HCT116 (cell line): Measurements from ENCODE around the gene TBC1D13. TPM values are rescaled to one million over a fixed set of nuclear protein-coding genes. Genes with fewer than 3 reads are reported as not detected.

ENCODE experiments used
- ATAC-seq: fragments of 200-7000 bp; cut with Tn5 transposase; 2 replicates; pipeline ENCODE4 v1.9.1; 2020; ENCODE audit warnings: mild to moderate bottlenecking, moderate library complexity
- BruUV-seq: library from RNA; stranded (reverse); fragments of 400-500 nt; replicated peaks from 2 replicates; lab custom pipeline; 2021; lab: Mats Ljungman, UMichigan
- CTCF ChIA-PET: fragments of 300-600 bp; sonication (Branson Sonifier 250); formaldehyde crosslinking; loops from one replicate; lab custom pipeline; 2021; ENCODE audit warnings: antibody characterized with exemption; lab: Charles Lee
- POLR2A ChIA-PET: fragments of 300-600, 350-600 bp; sonication (Branson Sonifier 250); formaldehyde crosslinking; loops from one replicate; lab custom pipeline; 2021; ENCODE audit warnings: antibody characterized with exemption; lab: Charles Lee
- RAD21 ChIA-PET, 2 experiments: fragments of 300-600 bp; sonication (Branson Sonifier 250); formaldehyde crosslinking; loops; one replicate each; lab custom pipeline; 2023; ENCODE audit warnings: low total read pairs in 2 of 2; ENCODE audit not compliant: uncharacterized antibody in 2 of 2, unreplicated experiment in 2 of 2, low non-redundant PET in 1 of 2; lab: Charles Lee
- DNase-seq: peaks from one replicate; pipeline ENCODE4 v3.0.0-alpha.2; 2010; ENCODE audit warnings: low read depth, low spot score
- H2AFZ ChIP-seq: fragments of 200-600 bp; shearing (Covaris generic), sonication (generic); 2 replicates; pipeline ENCODE4 v1.6.1; 2017; ENCODE audit warnings: low read depth, mixed run types, mixed read lengths, antibody characterized with exemption, low read length; ENCODE audit not compliant: poor library complexity, severe bottlenecking
- H3K27ac ChIP-seq: 2 replicates; pipeline ENCODE4 v1.5.1; 2012; ENCODE audit warnings: low read depth, low read length
- H3K27me3 ChIP-seq: fragments of 200-600 bp; sonication (generic); 2 replicates; pipeline ENCODE4 v1.6.1; 2016; ENCODE audit warnings: mixed run types, low read length, mixed read lengths; ENCODE audit not compliant: insufficient read depth
- H3K36me3 ChIP-seq, 2 experiments: fragments of 200-500 bp in 1 of 2; fragments of 200-600 bp in 1 of 2; sonication (Bioruptor generic) in 1 of 2; sonication (generic) in 1 of 2; 2 replicates each; pipeline versions ENCODE4 v1.5.1 to v1.6.1; 2014 to 2016; ENCODE audit warnings: low read length in 2 of 2, inconsistent platforms in 1 of 2, mixed read lengths in 1 of 2, mixed run types in 1 of 2; ENCODE audit not compliant: insufficient read depth in 2 of 2, control insufficient read depth in 1 of 2
- H3K4me1 ChIP-seq, 2 experiments: fragments of 200-600 bp in 1 of 2; sonication (generic) in 1 of 2; 2 replicates each; pipeline versions ENCODE4 v1.5.1 to v1.6.1; 2012 to 2017; ENCODE audit warnings: low read length in 2 of 2, inconsistent platforms in 1 of 2, mild to moderate bottlenecking in 1 of 2, mixed read lengths in 1 of 2, mixed run types in 1 of 2, moderate library complexity in 1 of 2; ENCODE audit not compliant: insufficient read depth in 2 of 2, control insufficient read depth in 1 of 2
- H3K4me2 ChIP-seq: fragments of 200-600 bp; sonication (generic); 2 replicates; pipeline ENCODE4 v1.6.1; 2017; ENCODE audit warnings: mixed run types, low read length, mixed read lengths
- H3K4me3 ChIP-seq, 2 experiments: fragments of 200-600 bp in 1 of 2; sonication (generic) in 1 of 2; replicated peaks in 1 of 2; 2 replicates each; pipeline ENCODE4 v1.5.1; 2011 to 2016; ENCODE audit warnings: low read length in 2 of 2, control low read depth in 1 of 2, low read depth in 1 of 2, mild to moderate bottlenecking in 1 of 2, mixed read lengths in 1 of 2, mixed run types in 1 of 2
- H3K79me2 ChIP-seq: fragments of 200-600 bp; sonication (generic); 2 replicates; pipeline ENCODE4 v1.6.1; 2017; ENCODE audit warnings: mild to moderate bottlenecking, mixed run types, low read length, moderate library complexity, mixed read lengths; ENCODE audit not compliant: insufficient read depth
- H3K9ac ChIP-seq: fragments of 200-600 bp; sonication (generic); 2 replicates; pipeline ENCODE4 v1.6.1; 2016; ENCODE audit warnings: low read length, mixed read lengths
- H3K9me2 ChIP-seq: fragments of 200-600 bp; sonication (generic), shearing (Covaris generic); 2 replicates; pipeline ENCODE4 v1.6.1; 2017; ENCODE audit warnings: mixed run types, mild to moderate bottlenecking, moderate library complexity; ENCODE audit not compliant: insufficient read depth
- H3K9me3 ChIP-seq, 2 experiments: fragments of 200-500 bp in 1 of 2; fragments of 200-600 bp in 1 of 2; sonication (Bioruptor generic) in 1 of 2; sonication (generic) in 1 of 2; 2 replicates each; pipeline ENCODE4 v1.6.1; 2014 to 2017; ENCODE audit warnings: low read length in 2 of 2, mixed read lengths in 2 of 2, inconsistent platforms in 1 of 2, low read depth in 1 of 2, mild to moderate bottlenecking in 1 of 2, mixed run types in 1 of 2, moderate library complexity in 1 of 2; ENCODE audit not compliant: control insufficient read depth in 1 of 2, insufficient read depth in 1 of 2
- H4K20me1 ChIP-seq: fragments of 200-600 bp; sonication (generic), shearing (Covaris generic); 2 replicates; pipeline ENCODE4 v1.6.1; 2017; ENCODE audit warnings: mixed run types, mild to moderate bottlenecking, moderate library complexity; ENCODE audit not compliant: insufficient read depth
- CEBPB ChIP-seq: IDR thresholded peaks from 2 replicates; pipeline ENCODE4 v1.6.1; 2012; ENCODE audit warnings: low read depth
- EGR1 ChIP-seq: IDR thresholded peaks from 2 replicates; pipeline ENCODE4 v1.6.1; 2012; ENCODE audit warnings: low read depth
- EZH2 ChIP-seq: fragments of 200-600 bp; sonication (generic); IDR thresholded peaks from 2 replicates; pipeline ENCODE4 v1.6.1; 2017; ENCODE audit warnings: antibody characterized with exemption, mixed run types
- JUND ChIP-seq: IDR thresholded peaks from 2 replicates; pipeline ENCODE4 v1.6.1; 2012
- POLR2AphosphoS5 ChIP-seq: IDR thresholded peaks from 2 replicates; pipeline ENCODE4 v1.6.1; 2011; ENCODE audit warnings: mild to moderate bottlenecking, low read depth, low read length, moderate library complexity
- RAD21 ChIP-seq: IDR thresholded peaks from 2 replicates; pipeline ENCODE4 v1.6.1; 2012; ENCODE audit warnings: low read depth, mild to moderate bottlenecking
- REST ChIP-seq: IDR thresholded peaks from 2 replicates; pipeline ENCODE4 v1.6.1; 2012; ENCODE audit warnings: low read depth
- SRF ChIP-seq: IDR thresholded peaks from 2 replicates; pipeline ENCODE4 v1.6.1; 2012; ENCODE audit warnings: low read depth
- TCF7L2 ChIP-seq: IDR thresholded peaks from 2 replicates; pipeline ENCODE4 v1.7.0; 2011; ENCODE audit warnings: borderline replicate concordance, inconsistent platforms; ENCODE audit not compliant: insufficient read depth, insufficient read length; ENCODE audit errors: extremely low read depth
- YY1 ChIP-seq: IDR thresholded peaks from 2 replicates; pipeline ENCODE4 v1.6.1; 2011; ENCODE audit warnings: low read length, low read depth, moderate library complexity, mild to moderate bottlenecking; ENCODE audit not compliant: insufficient replicate concordance; ENCODE audit errors: extremely low read depth
- ZFX ChIP-seq: fragments of 450-650 bp; IDR thresholded peaks from 2 replicates; pipeline ENCODE4 v1.6.1; 2017
- ZNF274 ChIP-seq: fragments of 200-500 bp; sonication (Bioruptor generic); IDR thresholded peaks from 2 replicates; pipeline ENCODE4 v1.6.1; 2014; ENCODE audit warnings: mild to moderate bottlenecking, low read depth, low read length, inconsistent platforms
- intact Hi-C: fragments of 100-400 bp; cut with micrococcal nuclease; formaldehyde crosslinking; loops from 2 replicates; pipeline ENCODE4 v1.10.0; 2022
- total RNA-seq: library from RNA; stranded (reverse); gene quantifications from one replicate; pipeline ENCODE4 v1.2.1, GENCODE V29; 2021; ENCODE audit not compliant: unreplicated experiment
- TF ChIP-seq, protein P1 (sequence below), 3 experiments: fragments of 200-600 bp in 1 of 3; sonication (generic) in 1 of 3; IDR thresholded peaks in 2 of 3; conservative IDR thresholded peaks in 1 of 3; 2 replicates each; pipeline ENCODE4 v1.5.1; 2012 to 2017; ENCODE audit warnings: low read depth in 2 of 3, low read length in 2 of 3, antibody characterized with exemption in 1 of 3, borderline replicate concordance in 1 of 3, control low read depth in 1 of 3, mild to moderate bottlenecking in 1 of 3, mixed read lengths in 1 of 3, mixed run types in 1 of 3, moderate library complexity in 1 of 3; ENCODE audit not compliant: insufficient read depth in 1 of 3
- TF ChIP-seq, protein P2 (sequence below): IDR thresholded peaks from 2 replicates; pipeline ENCODE4 v1.6.1; 2012
- TF ChIP-seq, protein P3 (sequence below): IDR thresholded peaks from 2 replicates; pipeline ENCODE4 v1.6.1; 2012

TBC1D13 gene
- total RNA-seq, 1 experiment from 2014 or later = 17.5 TPM

- TF ChIP-seq, protein P1, sequence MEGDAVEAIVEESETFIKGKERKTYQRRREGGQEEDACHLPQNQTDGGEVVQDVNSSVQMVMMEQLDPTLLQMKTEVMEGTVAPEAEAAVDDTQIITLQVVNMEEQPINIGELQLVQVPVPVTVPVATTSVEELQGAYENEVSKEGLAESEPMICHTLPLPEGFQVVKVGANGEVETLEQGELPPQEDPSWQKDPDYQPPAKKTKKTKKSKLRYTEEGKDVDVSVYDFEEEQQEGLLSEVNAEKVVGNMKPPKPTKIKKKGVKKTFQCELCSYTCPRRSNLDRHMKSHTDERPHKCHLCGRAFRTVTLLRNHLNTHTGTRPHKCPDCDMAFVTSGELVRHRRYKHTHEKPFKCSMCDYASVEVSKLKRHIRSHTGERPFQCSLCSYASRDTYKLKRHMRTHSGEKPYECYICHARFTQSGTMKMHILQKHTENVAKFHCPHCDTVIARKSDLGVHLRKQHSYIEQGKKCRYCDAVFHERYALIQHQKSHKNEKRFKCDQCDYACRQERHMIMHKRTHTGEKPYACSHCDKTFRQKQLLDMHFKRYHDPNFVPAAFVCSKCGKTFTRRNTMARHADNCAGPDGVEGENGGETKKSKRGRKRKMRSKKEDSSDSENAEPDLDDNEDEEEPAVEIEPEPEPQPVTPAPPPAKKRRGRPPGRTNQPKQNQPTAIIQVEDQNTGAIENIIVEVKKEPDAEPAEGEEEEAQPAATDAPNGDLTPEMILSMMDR (IDR thresholded peaks at IDR 0.05 in 2 of 3, conservative IDR thresholded peaks at IDR 0.05 in 1 of 3; ENCODE audit: borderline replicate concordance in 1 of 3, insufficient read depth in 1 of 3, low read depth in 2 of 3, low read length in 2 of 3) = no peak
- TF ChIP-seq JUND (no peak), CEBPB (no peak), ZNF274 (no peak), SRF (no peak), YY1 (no peak)
- TF ChIP-seq, protein P2, sequence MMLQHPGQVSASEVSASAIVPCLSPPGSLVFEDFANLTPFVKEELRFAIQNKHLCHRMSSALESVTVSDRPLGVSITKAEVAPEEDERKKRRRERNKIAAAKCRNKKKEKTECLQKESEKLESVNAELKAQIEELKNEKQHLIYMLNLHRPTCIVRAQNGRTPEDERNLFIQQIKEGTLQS = no peak
These were observed 18.4 kb upstream of the TBC1D13 start (continued) for GRCh38 chr9:128768606-128769005.

DNA sequence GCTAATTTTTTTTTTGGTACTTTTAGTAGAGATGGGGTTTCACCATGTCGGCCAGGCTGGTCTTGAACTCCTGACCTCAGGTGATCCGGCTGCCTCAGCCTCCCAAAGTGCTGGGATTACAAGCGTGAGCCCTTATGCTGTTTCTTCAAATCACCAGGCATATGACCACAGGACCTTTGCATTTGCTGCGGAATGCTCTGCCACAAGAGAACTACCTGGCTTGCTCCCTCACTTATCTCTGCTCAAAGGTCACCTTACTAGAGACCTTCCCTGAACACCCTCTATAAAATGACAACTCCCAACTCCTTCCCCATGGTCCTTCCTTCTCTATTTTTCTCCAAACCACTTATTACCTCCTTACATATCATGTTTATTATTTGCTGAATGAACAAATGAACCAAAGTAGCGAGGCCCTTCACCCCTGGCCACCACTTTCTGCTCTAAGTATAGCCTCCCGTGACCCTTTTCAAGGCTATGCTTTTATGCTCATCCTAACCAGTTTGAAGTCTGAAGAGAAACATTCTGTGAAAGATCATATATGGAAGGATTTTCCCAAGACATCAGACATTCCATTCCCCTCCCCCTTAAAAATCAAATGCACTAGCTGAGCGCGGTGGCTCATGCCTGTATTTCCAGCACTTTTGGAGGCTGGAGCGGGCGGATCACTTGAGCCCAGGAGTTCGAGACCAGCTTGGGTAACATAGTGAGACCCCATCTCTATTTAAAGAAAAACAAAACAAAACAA is 16.6 kb upstream of the TBC1D13 start:
- Histone ChIP-seq H3K9me2 (no peaks in the 10 kb centered on the region), H3K4me3 (peak overlapping the region; percentile 94 to 96), H2AFZ (no peak overlapping the region), H3K27me3 (no peaks in the 10 kb centered on the region), H3K79me2 (no peaks in the 10 kb centered on the region), H4K20me1 (no peaks in the 10 kb centered on the region), H3K9ac (peak overlapping the region; percentile 88), H3K27ac (peak overlapping the region; percentile 90; the same call in 1 of the 2 replicates), H3K36me3 (no peaks in the 10 kb centered on the region), H3K4me1 (peaks cover 11 to 23% of the 10 kb centered on the region in 2 experiments; a peak in 3 of 4 replicates), H3K9me3 (no peaks in the 10 kb centered on the region), H3K4me2 (peak overlapping the region; percentile 97)
- ChIA-PET CTCF (no interaction called here), RAD21 (no interaction called here), POLR2A (no interaction called here)
- DNase-seq (no peak), ATAC-seq (no peak)
- TSS peak; percentile 64 for BruUV-seq
- intact Hi-C loops = loop anchor here (1.0 kb wide), 1 partner anchor 17 kb away; the partner anchor contains the start of gene TBC1D13
- no peak for TF ChIP-seq RAD21
- TF ChIP-seq REST = no peak
- no peak for TF ChIP-seq TCF7L2
- TF ChIP-seq EGR1 = no peak
- TF ChIP-seq POLR2AphosphoS5 = no peak
- TF ChIP-seq ZFX = no peak
- TF ChIP-seq, protein P3, sequence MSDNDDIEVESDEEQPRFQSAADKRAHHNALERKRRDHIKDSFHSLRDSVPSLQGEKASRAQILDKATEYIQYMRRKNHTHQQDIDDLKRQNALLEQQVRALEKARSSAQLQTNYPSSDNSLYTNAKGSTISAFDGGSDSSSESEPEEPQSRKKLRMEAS = no peak
- TF ChIP-seq JUND = no peak
- no peak for TF ChIP-seq EZH2
- TF ChIP-seq, protein P1 (IDR thresholded peaks at IDR 0.05 in 2 of 3, conservative IDR thresholded peaks at IDR 0.05 in 1 of 3; ENCODE audit: borderline replicate concordance in 1 of 3, insufficient read depth in 1 of 3, low read depth in 2 of 3, low read length in 2 of 3) = no peak
